Trophoblast cell (in vitro differentiated cells and primary cell): ENCODE measurements around the gene TMEM252. TPM values are rescaled to one million over a fixed set of nuclear protein-coding genes. Genes with fewer than 3 reads are reported as not detected.

Experiments
- DNase-seq, 2 donors: peaks; one replicate each; pipeline ENCODE4 v3.0.0-alpha.2; 2016
- H2AFZ ChIP-seq: 2 replicates; pipeline ENCODE4 v1.6.1; 2013; ENCODE audit warnings: low read length, moderate library complexity, mild to moderate bottlenecking; ENCODE audit not compliant: insufficient read depth, poor library complexity
- H2AK5ac ChIP-seq: 2 replicates; pipeline ENCODE4 v1.6.1; 2013; ENCODE audit warnings: mild to moderate bottlenecking, low read length
- H2BK120ac ChIP-seq: 2 replicates; pipeline ENCODE4 v1.6.1; 2013; ENCODE audit warnings: low read length, mild to moderate bottlenecking, moderate library complexity; ENCODE audit not compliant: insufficient read depth, poor library complexity
- H2BK12ac ChIP-seq: 2 replicates; pipeline ENCODE4 v1.6.1; 2013; ENCODE audit warnings: mild to moderate bottlenecking, low read length, moderate library complexity
- H2BK5ac ChIP-seq: 2 replicates; pipeline ENCODE4 v1.6.1; 2013; ENCODE audit warnings: low read length, low read depth, moderate library complexity, mild to moderate bottlenecking; ENCODE audit not compliant: poor library complexity
- H3K14ac ChIP-seq: 2 replicates; pipeline ENCODE4 v1.6.1; 2013; ENCODE audit warnings: mild to moderate bottlenecking, low read length
- H3K18ac ChIP-seq: 2 replicates; pipeline ENCODE4 v1.6.1; 2013; ENCODE audit warnings: mild to moderate bottlenecking, low read length
- H3K23ac ChIP-seq: 2 replicates; pipeline ENCODE4 v1.6.1; 2013; ENCODE audit warnings: low read length
- H3K27ac ChIP-seq: 2 replicates; pipeline ENCODE4 v1.5.1; 2013; ENCODE audit warnings: low read depth, mild to moderate bottlenecking, inconsistent platforms, low read length, moderate library complexity
- H3K27me3 ChIP-seq: 2 replicates; pipeline ENCODE4 v1.6.1; 2013; ENCODE audit warnings: inconsistent platforms, mild to moderate bottlenecking, low read length, moderate library complexity; ENCODE audit not compliant: insufficient read depth
- H3K36me3 ChIP-seq, 2 experiments: 1 replicate in 1 of 2; 2 replicates in 1 of 2; pipeline ENCODE4 v1.6.1; 2013; ENCODE audit warnings: low read length in 2 of 2, mild to moderate bottlenecking in 2 of 2, moderate library complexity in 1 of 2; ENCODE audit not compliant: insufficient read depth in 2 of 2, control insufficient read depth in 1 of 2
- H3K4ac ChIP-seq: 2 replicates; pipeline ENCODE4 v1.6.1; 2013; ENCODE audit warnings: low read depth, mild to moderate bottlenecking, low read length, moderate library complexity
- H3K4me1 ChIP-seq, 2 experiments: 1 replicate in 1 of 2; 2 replicates in 1 of 2; pipeline ENCODE4 v1.6.1; 2013; ENCODE audit warnings: low read length in 2 of 2, mild to moderate bottlenecking in 2 of 2, moderate library complexity in 1 of 2; ENCODE audit not compliant: insufficient read depth in 2 of 2, control insufficient read depth in 1 of 2
- H3K4me2 ChIP-seq: 2 replicates; pipeline ENCODE4 v1.6.1; 2013; ENCODE audit warnings: inconsistent platforms, mild to moderate bottlenecking, low read length, moderate library complexity
- H3K4me3 ChIP-seq: 2 replicates; pipeline ENCODE4 v1.5.1; 2013; ENCODE audit warnings: mild to moderate bottlenecking, low read depth, low read length, inconsistent platforms
- H3K79me1 ChIP-seq: one replicate; pipeline ENCODE4 v1.6.1; 2013; ENCODE audit warnings: low read length
- H3K79me2 ChIP-seq: 2 replicates; pipeline ENCODE4 v1.6.1; 2013; ENCODE audit warnings: low read length, mild to moderate bottlenecking; ENCODE audit not compliant: control insufficient read depth, insufficient read depth, poor library complexity
- H3K9ac ChIP-seq: 2 replicates; pipeline ENCODE4 v1.6.1; 2013; ENCODE audit warnings: mild to moderate bottlenecking, low read length
- H3K9me3 ChIP-seq: 2 replicates; pipeline ENCODE4 v1.6.1; 2013; ENCODE audit warnings: low read depth, mild to moderate bottlenecking, control low read depth, inconsistent platforms, low read length; ENCODE audit not compliant: insufficient read depth
- H4K12ac ChIP-seq: 2 replicates; pipeline ENCODE4 v1.6.1; 2013; ENCODE audit warnings: low read depth, mild to moderate bottlenecking, low read length, moderate library complexity
- H4K8ac ChIP-seq: 2 replicates; pipeline ENCODE4 v1.6.1; 2013; ENCODE audit warnings: low read depth, mild to moderate bottlenecking, low read length, moderate library complexity
- H4K91ac ChIP-seq: one replicate; pipeline ENCODE4 v1.6.1; 2013; ENCODE audit warnings: low read depth, mild to moderate bottlenecking, low read length, moderate library complexity
- WGBS: extraction: QIAGEN DNeasy Blood & Tissue Kit; methylation state at CpG from one replicate; pipeline ENCODE4 v1.1.7; 2013; ENCODE audit warnings: missing lambda C conversion rate; ENCODE audit not compliant: insufficient read length, insufficient coverage; ENCODE audit errors: extremely low coverage; 5-methylcytosine and 5-hydroxymethylcytosine counted together
- polyA plus RNA-seq: library from polyadenylated mRNA; stranded (reverse); fragments of 200-250 nt; gene quantifications from 2 replicates; pipeline ENCODE4 v1.2.3, GENCODE V29; 2013

The TMEM252 gene
- polyA plus RNA-seq: not detected in 2 replicates

DNA sequence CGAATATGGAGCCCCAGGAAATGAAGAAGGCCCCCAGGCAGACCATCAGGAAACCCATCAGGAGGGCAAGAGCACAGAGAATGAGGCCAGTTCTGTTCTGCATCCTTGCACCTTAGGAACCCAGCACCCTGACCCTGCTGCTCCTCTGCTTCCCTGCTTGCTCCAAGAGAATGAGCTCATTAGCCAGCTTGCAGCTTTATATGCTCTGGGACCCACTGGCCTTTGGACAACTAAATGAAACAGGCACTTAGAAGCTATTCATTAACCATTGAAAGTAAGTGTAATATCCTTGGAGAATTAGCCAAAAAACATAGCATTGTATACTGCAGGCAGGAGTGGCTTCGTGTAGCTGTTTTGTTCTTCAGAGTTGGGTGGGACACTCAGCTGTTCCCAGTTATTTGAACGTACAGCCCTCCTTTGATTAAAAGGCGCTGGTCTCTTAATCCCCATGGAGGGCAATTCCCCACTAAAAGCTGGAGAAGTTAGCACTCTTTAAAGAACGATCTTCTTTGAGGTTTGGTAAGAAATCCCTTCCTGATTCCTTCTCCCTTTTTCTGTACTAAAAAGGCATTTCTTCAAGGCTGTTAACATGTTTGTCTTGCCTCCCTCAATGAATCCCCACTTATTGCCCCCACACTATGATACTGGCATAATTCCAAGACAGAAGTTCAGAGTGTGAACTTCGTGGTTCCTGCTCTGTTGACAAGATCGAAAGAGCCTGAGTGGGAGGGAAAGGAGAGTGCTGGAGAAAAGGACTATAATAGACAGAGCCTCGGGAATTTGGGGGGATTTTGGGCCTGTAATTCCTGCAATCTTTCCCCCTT is at the start of gene TMEM252:
TMEM252 (minus strand) TSS at position 172 of the 824 bp plus-strand sequence; CDS start at position 103, 69 bp downstream.
- no peak within 1 kb of the TSS for H3K27ac ChIP-seq
- no peaks in the 10 kb centered on the region for H3K79me1 ChIP-seq
- no peak within 1 kb of the TSS for H3K23ac ChIP-seq
- H3K18ac ChIP-seq: no peak within 1 kb of the TSS
- no peak within 1 kb of the TSS for H4K91ac ChIP-seq
- no peak within 1 kb of the TSS for H3K9ac ChIP-seq
- no peaks in the 10 kb centered on the region for H3K36me3 ChIP-seq
- DNase-seq: no peak
- H4K12ac ChIP-seq: no peak within 1 kb of the TSS
- no peak within 1 kb of the TSS for H2BK5ac ChIP-seq
- H3K27me3 ChIP-seq: no peaks in the 10 kb centered on the region
- no peaks in the 10 kb centered on the region for H3K9me3 ChIP-seq
- H2AK5ac ChIP-seq: no peak within 1 kb of the TSS
- no peak within 1 kb of the TSS for H4K8ac ChIP-seq
- H3K4ac ChIP-seq: no peak within 1 kb of the TSS
- peaks cover 0 to 3% of the 10 kb centered on the region in 2 experiments for H3K4me1 ChIP-seq
- H3K4me2 ChIP-seq: no peak within 1 kb of the TSS
- no CpG with 5 or more reads among the region's 8 CpGs for WGBS
- H2AFZ ChIP-seq: no peak within 1 kb of the TSS
- H3K14ac ChIP-seq: no peak within 1 kb of the TSS
- no peaks in the 10 kb centered on the region for H3K79me2 ChIP-seq
- H2BK12ac ChIP-seq: no peak within 1 kb of the TSS
- no peak within 1 kb of the TSS for H3K4me3 ChIP-seq
- no peak within 1 kb of the TSS for H2BK120ac ChIP-seq

DNA sequence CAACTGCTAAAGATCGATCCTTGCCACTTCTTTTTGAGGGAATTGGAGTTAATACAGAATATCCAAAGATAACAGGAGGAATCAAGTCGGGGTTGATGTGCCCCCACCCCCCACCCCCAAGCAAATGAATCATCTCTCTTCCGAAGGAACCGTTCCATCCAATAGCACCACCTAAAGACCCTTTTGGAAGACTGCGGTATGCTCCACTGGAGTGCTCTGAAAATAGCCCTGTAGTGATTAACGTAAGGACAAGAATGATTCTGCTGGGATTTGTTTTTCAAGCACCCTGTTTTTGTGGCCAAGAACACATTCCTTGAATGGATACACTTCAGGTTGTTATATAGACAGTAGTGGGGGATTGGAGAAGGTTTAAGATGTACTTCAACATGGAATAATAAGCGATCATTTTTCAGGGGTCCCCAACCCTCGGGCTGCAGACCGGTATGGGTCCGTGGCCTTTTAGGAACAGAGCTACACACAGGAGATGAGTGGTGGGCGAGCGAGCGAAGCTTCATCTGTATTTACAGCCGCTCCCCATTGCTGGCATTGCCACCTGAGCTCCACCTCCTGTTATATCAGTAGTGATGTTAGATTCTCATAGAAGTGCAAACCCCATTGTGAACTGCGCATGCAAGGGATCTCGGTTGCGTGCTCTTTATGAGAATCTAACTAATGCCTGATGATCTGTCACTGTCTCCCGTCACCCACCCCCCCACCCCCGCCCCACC is 44.5 kb upstream of the TMEM252 start:
- Histone ChIP-seq H4K8ac (no peak overlapping the region), H4K91ac (no peak overlapping the region), H3K27me3 (no peaks in the 10 kb centered on the region), H3K79me1 (no peaks in the 10 kb centered on the region), H3K4ac (no peak overlapping the region), H3K4me3 (no peak overlapping the region), H2AK5ac (no peak overlapping the region), H3K4me1 (no peaks in the 10 kb centered on the region), H2BK5ac (no peak overlapping the region), H3K27ac (no peak overlapping the region), H2BK120ac (no peak overlapping the region), H3K14ac (no peak overlapping the region), H3K36me3 (no peaks in the 10 kb centered on the region), H3K23ac (no peak overlapping the region), H3K79me2 (no peaks in the 10 kb centered on the region), H2AFZ (no peak overlapping the region), H3K9me3 (no peaks in the 10 kb centered on the region), H3K9ac (no peak overlapping the region), H3K4me2 (no peak overlapping the region), H3K18ac (no peak overlapping the region), H4K12ac (no peak overlapping the region), H2BK12ac (no peak overlapping the region)
- WGBS: no CpG with 5 or more reads among the region's 19 CpGs
- no peak for DNase-seq

- Histone ChIP-seq H3K14ac (no peak overlapping the region), H2BK120ac (no peak overlapping the region), H3K18ac (no peak overlapping the region), H3K27me3 (no peaks in the 10 kb centered on the region), H3K4ac (no peak overlapping the region), H2AK5ac (no peak overlapping the region), H3K79me2 (no peaks in the 10 kb centered on the region), H4K8ac (no peak overlapping the region), H2AFZ (no peak overlapping the region), H3K36me3 (no peaks in the 10 kb centered on the region), H2BK5ac (no peak overlapping the region), H3K4me1 (no peaks in the 10 kb centered on the region), H3K27ac (no peak overlapping the region), H3K23ac (no peak overlapping the region), H4K12ac (no peak overlapping the region), H3K4me2 (no peak overlapping the region), H3K4me3 (no peak overlapping the region), H2BK12ac (no peak overlapping the region), H4K91ac (no peak overlapping the region), H3K79me1 (no peaks in the 10 kb centered on the region), H3K9me3 (no peaks in the 10 kb centered on the region), H3K9ac (no peak overlapping the region)
- no CpG with 5 or more reads among the region's 16 CpGs for WGBS
- peak; percentile 86 to 99 for DNase-seq
These were observed 43.7 kb upstream of the TMEM252 start for GRCh38 chr9:68584189-68585033.

GRCh38 chr9:68581696-68582095 is 41.0 kb upstream of the TMEM252 start:
- H3K4ac ChIP-seq: no peak overlapping the region

More at GRCh38 chr9:68581696-68582095, 41.0 kb upstream of the TMEM252 start:
- H3K23ac ChIP-seq: no peak overlapping the region
- H4K12ac ChIP-seq: no peak overlapping the region
- no peaks in the 10 kb centered on the region for H3K4me1 ChIP-seq
- H3K79me1 ChIP-seq: no peaks in the 10 kb centered on the region
- no CpG with 5 or more reads among the region's 3 CpGs for WGBS
- no peak overlapping the region for H3K4me3 ChIP-seq
- no peak overlapping the region for H4K91ac ChIP-seq
- no peak overlapping the region for H3K14ac ChIP-seq
- H3K9ac ChIP-seq: no peak overlapping the region
- no peak overlapping the region for H4K8ac ChIP-seq
- no peak overlapping the region for H3K27ac ChIP-seq
- no peak overlapping the region for H3K4me2 ChIP-seq
- no peak overlapping the region for H2AK5ac ChIP-seq
- no peak overlapping the region for H2AFZ ChIP-seq
- H3K27me3 ChIP-seq: no peaks in the 10 kb centered on the region
- no peaks in the 10 kb centered on the region for H3K36me3 ChIP-seq
- no peaks in the 10 kb centered on the region for H3K79me2 ChIP-seq
- H2BK120ac ChIP-seq: no peak overlapping the region
- no peak overlapping the region for H2BK12ac ChIP-seq
- H3K9me3 ChIP-seq: no peaks in the 10 kb centered on the region
- no peak overlapping the region for H3K18ac ChIP-seq
- no peak for DNase-seq
- H2BK5ac ChIP-seq: no peak overlapping the region
